ENCODE measurements around the gene CDRT15. TPM values are rescaled to one million over a fixed set of nuclear protein-coding genes. Genes with fewer than 3 reads are reported as not detected.

Gene CDRT15
- total RNA-seq, 1 donor from 2014 or later: not detected

DNA sequence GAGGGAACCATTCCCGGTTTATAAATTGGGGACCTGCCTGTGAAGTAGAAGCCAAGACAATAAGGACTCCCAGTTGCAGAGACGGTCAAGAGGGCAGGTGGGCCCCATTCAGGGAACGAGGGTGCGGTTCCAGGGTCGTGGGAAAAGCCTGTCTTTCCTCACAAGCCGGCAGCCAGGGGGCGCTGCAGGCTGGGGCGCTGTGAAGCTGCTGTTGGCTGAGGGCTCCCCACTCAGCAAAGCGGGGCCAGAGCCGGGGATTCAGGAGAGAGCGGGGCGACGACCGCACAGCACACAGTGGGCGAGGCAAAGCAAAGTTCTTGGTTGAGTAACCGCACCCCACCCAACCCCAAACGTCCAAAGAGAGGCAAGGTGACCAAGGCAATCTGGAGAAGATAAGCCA, 24.9 kb downstream of the CDRT15 start:
- peak; percentile 48 for TF ChIP-seq CTCF (IDR thresholded peaks at IDR 0.05)
- peak; percentile 51 for ATAC-seq
- no peaks in the 10 kb centered on the region for H3K4me1 ChIP-seq
- no peak overlapping the region for H3K4me3 ChIP-seq
- DNase-seq: peak; percentile 72
- H3K9me3 ChIP-seq: no peaks in the 10 kb centered on the region
- no peaks in the 10 kb centered on the region for H3K36me3 ChIP-seq
- H3K27ac ChIP-seq: no peak overlapping the region
- intact Hi-C loops (cut with DNase I): no loop called here
- H3K27me3 ChIP-seq: no peaks in the 10 kb centered on the region

DNA sequence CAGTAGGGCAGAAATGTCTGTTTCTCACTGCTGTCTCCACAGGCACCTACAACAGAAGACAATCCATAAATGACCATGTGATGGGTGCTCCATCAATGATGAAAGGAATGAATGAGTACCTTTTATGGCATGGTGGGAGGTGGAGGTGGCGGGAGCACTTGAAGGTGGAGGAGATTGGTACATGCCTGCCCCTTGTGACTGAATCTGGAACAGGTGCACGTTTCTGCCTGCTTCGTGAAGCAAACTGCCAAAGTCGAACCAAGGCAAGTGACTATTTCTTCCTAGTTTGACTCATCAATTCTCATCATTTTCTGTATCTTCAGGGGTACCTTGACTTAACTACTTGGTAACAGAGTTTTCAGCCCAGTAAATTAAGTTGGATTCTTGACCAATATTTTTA, 25.4 kb downstream of the CDRT15 start:
- Histone ChIP-seq H3K9me3 (no peaks in the 10 kb centered on the region), H3K4me3 (no peak overlapping the region), H3K27me3 (no peaks in the 10 kb centered on the region), H3K27ac (no peak overlapping the region), H3K36me3 (no peaks in the 10 kb centered on the region), H3K4me1 (peaks cover 3% of the 10 kb centered on the region)
- DNase-seq (no peak), ATAC-seq (no peak)
- TF ChIP-seq CTCF (IDR thresholded peaks at IDR 0.05): no peak
- intact Hi-C loops (cut with DNase I): no loop called here

- Histone ChIP-seq H3K4me1 (peaks cover 4% of the 10 kb centered on the region), H3K27ac (no peak overlapping the region), H3K4me3 (no peak overlapping the region), H3K36me3 (no peaks in the 10 kb centered on the region), H3K27me3 (no peaks in the 10 kb centered on the region), H3K9me3 (no peaks in the 10 kb centered on the region)
- intact Hi-C loops (cut with DNase I): no loop called here
- ATAC-seq: no peak
- DNase-seq: no peak
- no peak for TF ChIP-seq CTCF (IDR thresholded peaks at IDR 0.05)
Measured at GRCh38 chr17:14209215-14209614, 27.4 kb downstream of the CDRT15 start.

DNA sequence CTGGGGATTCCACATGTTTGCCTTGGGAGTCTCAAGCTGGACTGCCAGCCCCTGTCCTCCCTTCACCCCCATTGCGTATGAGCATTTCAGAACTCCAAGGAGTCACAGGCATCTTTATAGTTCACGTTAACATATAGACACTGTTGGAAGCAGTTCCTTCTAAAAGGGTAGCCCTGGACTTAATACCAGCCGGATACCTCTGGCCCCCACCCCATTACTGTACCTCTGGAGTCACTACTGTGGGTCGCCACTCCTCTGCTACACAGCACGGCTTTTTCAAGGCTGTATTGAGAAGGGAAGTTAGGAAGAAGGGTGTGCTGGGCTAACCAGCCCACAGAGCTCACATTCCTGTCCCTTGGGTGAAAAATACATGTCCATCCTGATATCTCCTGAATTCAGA, 28.9 kb downstream of the CDRT15 start:
- no peak for ATAC-seq
- DNase-seq: no peak
- TF ChIP-seq CTCF (IDR thresholded peaks at IDR 0.05): no peak
- no peaks in the 10 kb centered on the region for H3K27me3 ChIP-seq
- intact Hi-C loops (cut with DNase I): no loop called here
- H3K4me1 ChIP-seq: peaks cover 4% of the 10 kb centered on the region
- no peak overlapping the region for H3K4me3 ChIP-seq
- H3K9me3 ChIP-seq: no peaks in the 10 kb centered on the region
- no peak overlapping the region for H3K27ac ChIP-seq
- H3K36me3 ChIP-seq: no peaks in the 10 kb centered on the region

DNA sequence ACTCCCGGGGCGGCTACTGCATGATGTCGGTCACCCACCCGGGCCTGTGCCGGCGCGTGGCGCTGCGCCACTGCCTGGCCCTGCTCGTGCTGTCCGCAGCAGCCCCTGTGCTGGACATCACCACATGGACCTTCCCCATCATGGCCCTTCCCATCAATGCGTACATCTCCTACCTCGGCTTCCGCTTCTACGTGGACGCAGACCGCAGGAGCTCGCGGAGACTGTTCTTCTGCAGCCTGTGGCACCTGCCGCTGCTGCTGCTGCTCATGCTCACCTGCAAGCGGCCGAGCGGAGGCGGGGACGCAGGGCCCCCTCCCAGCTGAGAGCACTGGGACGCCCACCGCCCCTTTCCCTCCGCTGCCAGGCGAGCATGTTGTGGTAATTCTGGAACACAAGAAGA, 29.8 kb downstream of the CDRT15 start:
- no peak for TF ChIP-seq CTCF (IDR thresholded peaks at IDR 0.05)
- DNase-seq: no peak

GRCh38 chr17:14205992-14206461, 30.6 kb downstream of the CDRT15 start:
- Histone ChIP-seq H3K27ac (no peak overlapping the region), H3K9me3 (no peaks in the 10 kb centered on the region), H3K4me1 (peaks cover 17% of the 10 kb centered on the region), H3K27me3 (no peaks in the 10 kb centered on the region), H3K4me3 (no peak overlapping the region), H3K36me3 (no peaks in the 10 kb centered on the region)
- DNase-seq (peak; percentile 86), ATAC-seq (peak; percentile 93)
- intact Hi-C loops (cut with DNase I): no loop called here
- TF ChIP-seq CTCF (IDR thresholded peaks at IDR 0.05): no peak

More for the DNA sequence above, 29.8 kb downstream of the CDRT15 start:
- ATAC-seq: no peak
- peaks cover 8% of the 10 kb centered on the region for H3K4me1 ChIP-seq
- no peak overlapping the region for H3K27ac ChIP-seq
- H3K36me3 ChIP-seq: no peaks in the 10 kb centered on the region
- H3K27me3 ChIP-seq: no peaks in the 10 kb centered on the region
- intact Hi-C loops (cut with DNase I): no loop called here
- H3K4me3 ChIP-seq: no peak overlapping the region
- H3K9me3 ChIP-seq: no peaks in the 10 kb centered on the region

Measured in upper lobe of right lung (tissue), 1 donor.